Measurements from ENCODE around the gene FGF12.

DNA sequence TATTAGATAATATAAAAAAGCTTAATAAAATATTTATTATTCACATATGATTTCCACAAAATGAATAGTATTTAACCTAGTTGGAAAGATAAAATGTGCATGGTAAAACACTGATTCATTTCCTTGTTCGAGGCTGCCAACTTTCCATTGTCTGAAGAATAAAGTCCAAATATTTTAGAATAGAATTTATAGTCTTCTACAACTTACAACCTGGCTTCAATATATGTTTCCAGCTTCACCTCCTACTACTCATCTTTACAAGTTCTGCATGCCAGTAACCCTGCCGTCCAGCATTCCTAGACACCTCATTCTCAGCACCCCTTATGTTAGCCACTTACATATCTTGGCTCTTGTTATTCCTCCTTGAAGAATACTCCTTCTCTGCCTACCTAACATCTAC, 244.5 kb downstream of the FGF12 start:
- TF ChIP-seq, protein P1, sequence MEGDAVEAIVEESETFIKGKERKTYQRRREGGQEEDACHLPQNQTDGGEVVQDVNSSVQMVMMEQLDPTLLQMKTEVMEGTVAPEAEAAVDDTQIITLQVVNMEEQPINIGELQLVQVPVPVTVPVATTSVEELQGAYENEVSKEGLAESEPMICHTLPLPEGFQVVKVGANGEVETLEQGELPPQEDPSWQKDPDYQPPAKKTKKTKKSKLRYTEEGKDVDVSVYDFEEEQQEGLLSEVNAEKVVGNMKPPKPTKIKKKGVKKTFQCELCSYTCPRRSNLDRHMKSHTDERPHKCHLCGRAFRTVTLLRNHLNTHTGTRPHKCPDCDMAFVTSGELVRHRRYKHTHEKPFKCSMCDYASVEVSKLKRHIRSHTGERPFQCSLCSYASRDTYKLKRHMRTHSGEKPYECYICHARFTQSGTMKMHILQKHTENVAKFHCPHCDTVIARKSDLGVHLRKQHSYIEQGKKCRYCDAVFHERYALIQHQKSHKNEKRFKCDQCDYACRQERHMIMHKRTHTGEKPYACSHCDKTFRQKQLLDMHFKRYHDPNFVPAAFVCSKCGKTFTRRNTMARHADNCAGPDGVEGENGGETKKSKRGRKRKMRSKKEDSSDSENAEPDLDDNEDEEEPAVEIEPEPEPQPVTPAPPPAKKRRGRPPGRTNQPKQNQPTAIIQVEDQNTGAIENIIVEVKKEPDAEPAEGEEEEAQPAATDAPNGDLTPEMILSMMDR (IDR thresholded peaks at IDR 0.05): no peak
- no peak for TF ChIP-seq EP300 (IDR thresholded peaks at IDR 0.05; ENCODE audit: low read depth)
- no peak for TF ChIP-seq POLR2A (IDR thresholded peaks at IDR 0.05)
- no peak for TF ChIP-seq POLR2AphosphoS5 (IDR thresholded peaks at IDR 0.05)
